IPS-18a (cell line): ENCODE data around the gene RMRP.

Source experiments
- H3K27ac ChIP-seq: one replicate; pipeline ENCODE4 v1.5.1; 2013; ENCODE audit warnings: low read length
- H3K27me3 ChIP-seq: one replicate; pipeline ENCODE4 v1.6.1; 2013; ENCODE audit warnings: mild to moderate bottlenecking, low read length; ENCODE audit not compliant: control insufficient read depth, insufficient read depth
- H3K36me3 ChIP-seq: one replicate; pipeline ENCODE4 v1.6.1; 2013; ENCODE audit warnings: low read depth, low read length; ENCODE audit not compliant: control insufficient read depth
- H3K4me1 ChIP-seq: one replicate; pipeline ENCODE4 v1.6.1; 2013; ENCODE audit warnings: low read depth, low read length; ENCODE audit not compliant: control insufficient read depth
- H3K4me3 ChIP-seq: one replicate; pipeline ENCODE4 v1.5.1; 2013; ENCODE audit warnings: low read length
- H3K9ac ChIP-seq: one replicate; pipeline ENCODE4 v1.6.1; 2013; ENCODE audit warnings: mild to moderate bottlenecking, low read length, moderate library complexity
- H3K9me3 ChIP-seq: one replicate; pipeline ENCODE4 v1.6.1; 2013; ENCODE audit warnings: low read depth, low read length; ENCODE audit not compliant: control insufficient read depth

Gene RMRP

GRCh38 chr9:35685506-35685905 lies 27.7 kb upstream of the RMRP start:
- Histone ChIP-seq H3K27me3 (no peaks in the 10 kb centered on the region), H3K9me3 (no peaks in the 10 kb centered on the region), H3K4me1 (peaks cover 7% of the 10 kb centered on the region), H3K36me3 (peaks cover 50% of the 10 kb centered on the region), H3K27ac (no peak overlapping the region), H3K9ac (no peak overlapping the region), H3K4me3 (no peak overlapping the region)

GRCh38 chr9:35684921-35685320 lies 27.1 kb upstream of the RMRP start:
- peaks cover 50% of the 10 kb centered on the region for H3K36me3 ChIP-seq
- H3K27ac ChIP-seq = no peak overlapping the region
- H3K9me3 ChIP-seq = no peaks in the 10 kb centered on the region
- H3K4me3 ChIP-seq = no peak overlapping the region
- H3K4me1 ChIP-seq = peaks cover 8% of the 10 kb centered on the region
- H3K9ac ChIP-seq = no peak overlapping the region
- H3K27me3 ChIP-seq = no peaks in the 10 kb centered on the region

- Histone ChIP-seq H3K36me3 (peaks cover 50% of the 10 kb centered on the region), H3K27ac (no peak overlapping the region), H3K27me3 (no peaks in the 10 kb centered on the region), H3K9ac (no peak overlapping the region), H3K4me3 (no peak overlapping the region), H3K4me1 (peaks cover 10% of the 10 kb centered on the region), H3K9me3 (no peaks in the 10 kb centered on the region)
Measured at GRCh38 chr9:35683323-35683722, 25.5 kb upstream of the RMRP start.

GRCh38 chr9:35682520-35683315 lies 24.9 kb upstream of the RMRP start:
- peaks cover 6% of the 10 kb centered on the region for H3K4me1 ChIP-seq
- peaks cover 48% of the 10 kb centered on the region for H3K36me3 ChIP-seq
- no peak overlapping the region for H3K27ac ChIP-seq
- H3K4me3 ChIP-seq = no peak overlapping the region
- H3K9ac ChIP-seq = no peak overlapping the region
- H3K27me3 ChIP-seq = no peaks in the 10 kb centered on the region
- H3K9me3 ChIP-seq = no peaks in the 10 kb centered on the region

GRCh38 chr9:35682051-35682450 lies 24.2 kb upstream of the RMRP start:
- H3K27ac ChIP-seq = no peak overlapping the region

DNA sequence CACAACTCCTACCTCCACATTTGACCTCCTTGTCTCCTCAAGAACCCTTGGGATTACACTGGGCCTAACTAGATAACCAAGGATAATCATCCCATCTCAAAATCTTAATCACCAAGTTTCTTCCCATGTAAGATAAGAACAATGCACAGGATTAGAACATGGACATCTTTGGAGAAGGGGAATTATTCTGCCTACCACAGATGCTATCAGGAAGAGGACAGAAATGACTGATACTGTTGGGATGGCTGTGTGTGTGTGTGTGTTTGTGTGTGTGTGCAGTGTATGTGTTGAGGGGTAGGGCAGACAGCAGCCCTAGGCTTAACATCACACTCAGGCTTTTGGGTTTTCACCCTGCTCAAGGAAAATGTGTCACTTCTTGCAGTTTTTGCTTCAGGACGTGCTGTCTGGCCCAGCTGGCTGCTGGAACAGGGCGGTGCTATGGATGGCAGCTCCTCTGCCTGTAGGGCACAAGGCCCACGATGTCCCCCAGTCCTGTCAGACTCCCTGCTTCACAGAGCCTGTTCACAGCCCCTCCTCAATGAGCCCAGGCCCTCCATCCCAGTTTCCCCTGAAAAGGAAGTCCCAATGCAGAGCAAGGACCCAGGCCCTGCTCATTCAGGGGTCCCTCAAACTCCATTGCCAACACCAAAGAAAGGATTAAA lies 23.7 kb upstream of the RMRP start:
- H3K9ac ChIP-seq = no peak overlapping the region
- H3K4me3 ChIP-seq = no peak overlapping the region
- no peaks in the 10 kb centered on the region for H3K9me3 ChIP-seq
- no peak overlapping the region for H3K27ac ChIP-seq
- peaks cover 3% of the 10 kb centered on the region for H3K27me3 ChIP-seq
- peaks cover 6% of the 10 kb centered on the region for H3K4me1 ChIP-seq
- H3K36me3 ChIP-seq = peaks cover 40% of the 10 kb centered on the region

More at GRCh38 chr9:35682051-35682450, 24.2 kb upstream of the RMRP start:
- Histone ChIP-seq H3K9ac (no peak overlapping the region), H3K4me3 (no peak overlapping the region), H3K4me1 (peaks cover 6% of the 10 kb centered on the region), H3K9me3 (no peaks in the 10 kb centered on the region), H3K36me3 (peaks cover 46% of the 10 kb centered on the region), H3K27me3 (no peaks in the 10 kb centered on the region)

- H3K9ac ChIP-seq = no peak overlapping the region
Measured at GRCh38 chr9:35680331-35681105, 22.7 kb upstream of the RMRP start.

DNA sequence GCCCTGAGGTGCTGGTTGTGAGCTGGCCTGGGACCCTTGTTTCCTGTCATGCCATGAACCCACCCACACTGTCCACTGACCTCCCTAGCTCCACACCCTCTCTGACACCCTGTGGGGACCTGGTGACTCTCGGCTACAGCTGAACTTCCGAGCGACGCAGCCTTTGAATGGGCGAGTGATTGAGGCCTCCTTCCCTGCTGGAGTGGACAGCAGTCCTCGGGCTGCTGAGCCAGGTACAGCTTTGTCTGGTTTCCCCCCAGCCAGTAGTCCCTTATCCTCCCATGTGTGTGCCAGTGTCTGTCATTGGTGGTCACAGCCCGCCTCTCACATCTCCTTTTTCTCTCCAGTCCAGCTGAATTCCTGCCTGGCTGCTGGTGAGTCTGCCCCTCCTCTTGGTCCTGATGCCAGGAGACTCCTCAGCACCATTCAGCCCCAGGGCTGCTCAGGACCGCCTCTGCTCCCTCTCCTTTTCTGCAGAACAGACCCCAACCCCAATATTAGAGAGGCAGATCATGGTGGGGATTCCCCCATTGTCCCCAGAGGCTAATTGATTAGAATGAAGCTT lies 22.0 kb upstream of the RMRP start:
- Histone ChIP-seq H3K4me3 (no peak overlapping the region), H3K36me3 (peaks cover 29% of the 10 kb centered on the region), H3K9me3 (no peaks in the 10 kb centered on the region), H3K27ac (no peak overlapping the region), H3K9ac (no peak overlapping the region), H3K4me1 (peaks cover 11% of the 10 kb centered on the region), H3K27me3 (peaks cover 10% of the 10 kb centered on the region)

More at GRCh38 chr9:35680331-35681105, 22.7 kb upstream of the RMRP start:
- peaks cover 8% of the 10 kb centered on the region for H3K27me3 ChIP-seq
- H3K9me3 ChIP-seq = no peaks in the 10 kb centered on the region
- H3K27ac ChIP-seq = no peak overlapping the region
- H3K36me3 ChIP-seq = peaks cover 36% of the 10 kb centered on the region
- peaks cover 11% of the 10 kb centered on the region for H3K4me1 ChIP-seq
- no peak overlapping the region for H3K4me3 ChIP-seq

DNA sequence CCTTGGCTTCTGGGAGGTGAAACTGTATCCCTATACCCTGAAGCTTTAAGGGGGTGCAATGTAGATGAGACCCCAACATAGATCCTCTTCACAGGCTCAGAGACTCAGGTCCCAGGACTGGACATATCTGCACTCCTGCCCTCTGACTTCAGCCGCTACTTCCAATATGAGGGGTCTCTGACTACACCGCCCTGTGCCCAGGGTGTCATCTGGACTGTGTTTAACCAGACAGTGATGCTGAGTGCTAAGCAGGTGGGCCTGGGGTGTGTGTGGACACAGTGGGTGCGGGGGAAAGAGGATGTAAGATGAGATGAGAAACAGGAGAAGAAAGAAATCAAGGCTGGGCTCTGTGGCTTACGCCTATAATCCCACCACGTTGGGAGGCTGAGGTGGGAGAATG lies 21.3 kb upstream of the RMRP start:
- Histone ChIP-seq H3K4me1 (peaks cover 11% of the 10 kb centered on the region), H3K9ac (no peak overlapping the region), H3K36me3 (peaks cover 22% of the 10 kb centered on the region), H3K9me3 (no peaks in the 10 kb centered on the region), H3K4me3 (no peak overlapping the region), H3K27me3 (peaks cover 15% of the 10 kb centered on the region), H3K27ac (no peak overlapping the region)

DNA sequence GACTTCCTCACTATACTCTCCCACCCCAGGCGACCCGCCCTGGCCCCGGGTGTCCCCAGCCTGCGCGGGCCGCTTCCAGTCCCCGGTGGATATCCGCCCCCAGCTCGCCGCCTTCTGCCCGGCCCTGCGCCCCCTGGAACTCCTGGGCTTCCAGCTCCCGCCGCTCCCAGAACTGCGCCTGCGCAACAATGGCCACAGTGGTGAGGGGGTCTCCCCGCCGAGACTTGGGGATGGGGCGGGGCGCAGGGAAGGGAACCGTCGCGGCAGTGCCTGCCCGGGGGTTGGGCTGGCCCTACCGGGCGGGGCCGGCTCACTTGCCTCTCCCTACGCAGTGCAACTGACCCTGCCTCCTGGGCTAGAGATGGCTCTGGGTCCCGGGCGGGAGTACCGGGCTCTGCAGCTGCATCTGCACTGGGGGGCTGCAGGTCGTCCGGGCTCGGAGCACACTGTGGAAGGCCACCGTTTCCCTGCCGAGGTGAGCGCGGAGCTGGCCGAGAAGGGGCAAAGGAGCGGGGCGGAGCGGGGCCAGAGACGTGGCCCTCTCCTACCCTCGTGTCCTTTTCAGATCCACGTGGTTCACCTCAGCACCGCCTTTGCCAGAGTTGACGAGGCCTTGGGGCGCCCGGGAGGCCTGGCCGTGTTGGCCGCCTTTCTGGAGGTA lies 18.0 kb upstream of the RMRP start:
- Histone ChIP-seq H3K9me3 (no peaks in the 10 kb centered on the region), H3K4me1 (peaks cover 8% of the 10 kb centered on the region), H3K27ac (no peak overlapping the region), H3K4me3 (peak overlapping the region; percentile 72), H3K36me3 (no peaks in the 10 kb centered on the region), H3K9ac (peak overlapping the region; percentile 63), H3K27me3 (peaks cover 15% of the 10 kb centered on the region)

DNA sequence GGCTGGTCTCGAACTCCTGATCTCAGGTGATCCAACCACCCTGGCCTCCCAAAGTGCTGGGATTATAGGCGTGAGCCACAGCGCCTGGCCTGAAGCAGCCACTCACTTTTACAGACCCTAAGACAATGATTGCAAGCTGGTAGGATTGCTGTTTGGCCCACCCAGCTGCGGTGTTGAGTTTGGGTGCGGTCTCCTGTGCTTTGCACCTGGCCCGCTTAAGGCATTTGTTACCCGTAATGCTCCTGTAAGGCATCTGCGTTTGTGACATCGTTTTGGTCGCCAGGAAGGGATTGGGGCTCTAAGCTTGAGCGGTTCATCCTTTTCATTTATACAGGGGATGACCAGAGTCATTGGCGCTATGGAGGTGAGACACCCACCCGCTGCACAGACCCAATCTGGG lies 17.4 kb upstream of the RMRP start:
- Histone ChIP-seq H3K27ac (no peak overlapping the region), H3K36me3 (no peaks in the 10 kb centered on the region), H3K9me3 (no peaks in the 10 kb centered on the region), H3K4me3 (peak overlapping the region; percentile 72), H3K4me1 (peaks cover 8% of the 10 kb centered on the region), H3K27me3 (peaks cover 15% of the 10 kb centered on the region), H3K9ac (peak overlapping the region; percentile 63)
